Umbilical cord (tissue), 2 donors: ENCODE data around the gene ATP6V0E1. TPM values are rescaled to one million over a fixed set of nuclear protein-coding genes. Genes with fewer than 3 reads are reported as not detected.

Source experiments
- DNase-seq: peaks from one replicate; pipeline ENCODE4 v3.0.0-alpha.2; 2015; ENCODE audit warnings: low spot score
- total RNA-seq: library from RNA; depleted of rRNA; stranded (reverse); fragments of >200 nt; gene quantifications from one replicate; pipeline ENCODE4 v1.2.3, GENCODE V29; 2014; ENCODE audit warnings: low replicate concordance; ENCODE audit not compliant: insufficient read depth

The ATP6V0E1 gene
- total RNA-seq, 1 donor from 2014 or later = 104 TPM

- DNase-seq = no peak
Measured at GRCh38 chr5:172956228-172956627, 27.3 kb upstream of the ATP6V0E1 start.

GRCh38 chr5:172956936-172957335 is 26.6 kb upstream of the ATP6V0E1 start:
- no peak for DNase-seq

GRCh38 chr5:172957458-172957857 is 26.1 kb upstream of the ATP6V0E1 start:
- no peak for DNase-seq

- peak; percentile 50 for DNase-seq
Measured at GRCh38 chr5:172958331-172959046, 25.1 kb upstream of the ATP6V0E1 start.

GRCh38 chr5:172959824-172960799 is 23.5 kb upstream of the ATP6V0E1 start:
- no peak for DNase-seq

GRCh38 chr5:172969921-172970320 is 13.7 kb upstream of the ATP6V0E1 start:
- no peak for DNase-seq

GRCh38 chr5:172971482-172971881 is 12.1 kb upstream of the ATP6V0E1 start:
- no peak for DNase-seq

GRCh38 chr5:172972552-172972951 is 11.0 kb upstream of the ATP6V0E1 start:
- DNase-seq = no peak

GRCh38 chr5:172973127-172973916 is 10.2 kb upstream of the ATP6V0E1 start:
- no peak for DNase-seq

- no peak for DNase-seq
Measured at GRCh38 chr5:172973931-172974330, 9.6 kb upstream of the ATP6V0E1 start.

GRCh38 chr5:172975289-172975688 is 8.3 kb upstream of the ATP6V0E1 start:
- no peak for DNase-seq

GRCh38 chr5:172979778-172980177 is 3.8 kb upstream of the ATP6V0E1 start:
- no peak for DNase-seq

- no peak for DNase-seq
Measured at GRCh38 chr5:172981931-172982330, 1.6 kb upstream of the ATP6V0E1 start.

GRCh38 chr5:172984244-172984953 is 828 bp downstream of the ATP6V0E1 start:
- DNase-seq = peak; percentile 70

GRCh38 chr5:172985596-172985995 is 2.0 kb downstream of the ATP6V0E1 start:
- no peak for DNase-seq

- no peak for DNase-seq
Measured at GRCh38 chr5:172988276-172988675, 4.7 kb downstream of the ATP6V0E1 start.

GRCh38 chr5:172990776-172991175 is 7.2 kb downstream of the ATP6V0E1 start:
- DNase-seq = no peak

- no peak for DNase-seq
Measured at GRCh38 chr5:172994405-172994804, 10.8 kb downstream of the ATP6V0E1 start.

- DNase-seq = no peak
Measured at GRCh38 chr5:172999372-172999973, 15.9 kb downstream of the ATP6V0E1 start.

GRCh38 chr5:172999974-173000373 is 16.4 kb downstream of the ATP6V0E1 start:
- DNase-seq = no peak
